Kidney (tissue), 14 donors: ENCODE data around the gene ARTN. TPM values are rescaled to one million over a fixed set of nuclear protein-coding genes. Genes with fewer than 3 reads are reported as not detected.
A peak's percentile ranks its signal among the peaks of the same experiment; 100 is the strongest.

Source experiments
- DNase-seq, 5 donors: peaks; one replicate each; pipeline ENCODE4 v3.0.0-alpha.2; 2013 to 2020
- FAIRE-seq: peaks from 2 replicates; lab custom pipeline; 2012; peaks lifted over from hg19 to GRCh38; lab: Jason Lieb, UNC
- H3K27ac ChIP-seq, 2 donors: one replicate each; pipeline ENCODE4 v1.7.0; 2013; ENCODE audit warnings: low read depth in 2 of 2, low read length in 2 of 2, inconsistent platforms in 1 of 2
- H3K27me3 ChIP-seq: one replicate; pipeline ENCODE4 v1.7.1; 2013; ENCODE audit warnings: low read length, inconsistent platforms; ENCODE audit not compliant: control insufficient read depth, insufficient read depth
- H3K36me3 ChIP-seq, 3 donors: one replicate each; pipeline versions ENCODE4 v1.7.0 to v1.7.1; 2013; ENCODE audit warnings: low read length in 3 of 3, control low read depth in 1 of 3, inconsistent platforms in 1 of 3; ENCODE audit not compliant: insufficient read depth in 3 of 3, control insufficient read depth in 2 of 3
- H3K4me1 ChIP-seq, 3 donors: one replicate each; pipeline versions ENCODE4 v1.7.0 to v1.7.1; 2013; ENCODE audit warnings: low read length in 3 of 3, inconsistent platforms in 1 of 3, low read depth in 1 of 3; ENCODE audit not compliant: control insufficient read depth in 2 of 3, insufficient read depth in 2 of 3
- H3K4me3 ChIP-seq, 3 donors: one replicate each; pipeline versions ENCODE4 v1.7.0 to v1.8.1; 2013; ENCODE audit warnings: low read length in 3 of 3, control low read depth in 1 of 3, inconsistent platforms in 1 of 3
- H3K9ac ChIP-seq, 3 donors: one replicate each; pipeline versions ENCODE4 v1.7.0 to v1.7.1; 2013; ENCODE audit warnings: low read length in 3 of 3, control low read depth in 1 of 3, inconsistent platforms in 1 of 3
- H3K9me3 ChIP-seq, 3 donors: one replicate each; pipeline versions ENCODE4 v1.7.0 to v1.7.1; 2013; ENCODE audit warnings: low read length in 3 of 3, control low read depth in 1 of 3, inconsistent platforms in 1 of 3; ENCODE audit not compliant: control insufficient read depth in 2 of 3, insufficient read depth in 1 of 3
- CTCF ChIP-seq: IDR thresholded peaks from 3 replicates; pipeline ENCODE4 v1.5.1; 2012; ENCODE audit warnings: mild to moderate bottlenecking, moderate library complexity, borderline replicate concordance; ENCODE audit not compliant: insufficient read depth; ENCODE audit errors: extremely low read depth
- intact Hi-C: fragments of 100-400 bp; cut with DNase I; formaldehyde crosslinking; loops from one replicate; pipeline ENCODE4 v1.11.1; 2022
- polyA plus RNA-seq: library from polyadenylated mRNA; stranded (reverse); fragments of 350-450 nt; fragmentation: Illumina TruSeq; extraction: RNeasy Lipid Tissue Mini Kit (QIAGEN cat#74804); gene quantifications from one replicate; pipeline ENCODE4 v1.2.3, GENCODE V29; 2014; ENCODE audit warnings: low read depth, low replicate concordance; ENCODE audit not compliant: insufficient read depth
- total RNA-seq: library from RNA; stranded (reverse); fragmentation: NEBNext Ultra II Directional; extraction: Animal tissue kit (Norgen Biotek cat#: 25700); gene quantifications from one replicate; pipeline ENCODE4 v1.2.1, GENCODE V29; 2021
- donor health status: control.
- donor health status: control.
- donor health status: control.
- donor health status: control.
- donor health status: control.
- donor health status: DM: yes; HTN: yes; CAD: no.
- donor health status: Normal renal cell carcinoma (clear cell type).

Gene ARTN
- total and polyA plus RNA-seq, 2 donors from 2014 or later = 1.9 to 4.3 TPM

DNA sequence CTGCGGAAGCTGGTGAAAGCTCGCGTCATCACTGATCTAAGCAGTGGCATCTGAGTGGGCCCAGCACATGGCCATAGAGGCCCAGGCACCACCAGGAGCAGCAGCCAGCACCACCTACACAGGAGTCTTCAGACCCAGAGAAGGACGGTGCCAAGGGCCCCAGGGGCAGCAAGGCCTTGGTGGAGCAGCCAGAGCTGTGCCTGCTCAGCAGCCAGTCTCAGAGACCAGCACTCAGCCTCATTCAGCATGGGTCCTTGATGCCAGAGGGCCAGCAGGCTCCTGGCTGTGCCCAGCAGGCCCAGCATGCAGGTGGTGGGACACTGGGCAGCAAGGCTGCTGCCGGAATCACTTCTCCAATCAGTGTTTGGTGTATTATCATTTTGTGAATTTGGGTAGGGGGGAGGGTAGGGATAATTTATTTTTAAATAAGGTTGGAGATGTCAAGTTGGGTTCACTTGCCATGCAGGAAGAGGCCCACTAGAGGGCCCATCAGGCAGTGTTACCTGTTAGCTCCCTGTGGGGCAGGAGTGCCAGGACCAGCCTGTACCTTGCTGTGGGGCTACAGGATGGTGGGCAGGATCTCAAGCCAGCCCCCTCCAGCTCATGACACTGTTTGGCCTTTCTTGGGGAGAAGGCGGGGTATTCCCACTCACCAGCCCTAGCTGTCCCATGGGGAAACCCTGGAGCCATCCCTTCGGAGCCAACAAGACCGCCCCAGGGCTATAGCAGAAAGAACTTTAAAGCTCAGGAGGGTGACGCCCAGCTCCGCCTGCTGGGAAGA lies 3.2 kb upstream of the ARTN start:
- peaks cover 0 to 4% (median 0%) of the 10 kb centered on the region in 3 donors for H3K36me3 ChIP-seq

DNA sequence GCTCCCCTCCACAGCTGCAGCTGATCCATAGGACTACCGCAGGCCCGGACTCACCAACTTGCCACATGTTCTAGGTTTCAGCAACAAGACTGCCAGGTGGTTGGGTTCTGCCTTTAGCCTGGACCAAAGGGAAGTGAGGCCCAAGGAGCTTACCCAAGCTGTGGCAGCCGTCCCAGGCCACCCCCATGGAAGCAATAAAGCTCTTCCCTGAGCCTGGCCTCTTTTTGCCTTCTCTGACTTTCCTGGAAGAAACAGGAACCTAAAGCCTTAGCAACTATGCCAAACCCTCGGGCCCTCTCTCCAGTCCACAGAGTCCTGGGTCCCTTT lies 2.7 kb upstream of the ARTN start:
- Histone ChIP-seq H3K4me3 (no peak overlapping the region), H3K9ac (no peak overlapping the region), H3K36me3 (no peaks in the 10 kb centered on the region), H3K27ac (no peak overlapping the region), H3K9me3 (no peaks in the 10 kb centered on the region), H3K4me1 (peaks cover 0 to 14% (median 7%) of the 10 kb centered on the region in 3 donors), H3K27me3 (no peaks in the 10 kb centered on the region)
- TF ChIP-seq CTCF = no peak
- intact Hi-C loops = loop anchor here (5.0 kb wide), 1 partner anchor 164 kb away; no protein-coding TSS in a partner anchor
- FAIRE-seq (no peak), DNase-seq (no peak)

More for the DNA sequence above, 3.2 kb upstream of the ARTN start:
- Histone ChIP-seq H3K9me3 (no peaks in the 10 kb centered on the region), H3K9ac (no peak overlapping the region), H3K27ac (no peak overlapping the region), H3K4me3 (no peak overlapping the region), H3K27me3 (no peaks in the 10 kb centered on the region), H3K4me1 (peaks cover 0 to 12% (median 3%) of the 10 kb centered on the region in 3 donors)
- peak; percentile 44 for TF ChIP-seq CTCF
- no peak for FAIRE-seq
- DNase-seq = no peak
- intact Hi-C loops = loop anchor here (5.0 kb wide), 1 partner anchor 163 kb away; no protein-coding TSS in a partner anchor

DNA sequence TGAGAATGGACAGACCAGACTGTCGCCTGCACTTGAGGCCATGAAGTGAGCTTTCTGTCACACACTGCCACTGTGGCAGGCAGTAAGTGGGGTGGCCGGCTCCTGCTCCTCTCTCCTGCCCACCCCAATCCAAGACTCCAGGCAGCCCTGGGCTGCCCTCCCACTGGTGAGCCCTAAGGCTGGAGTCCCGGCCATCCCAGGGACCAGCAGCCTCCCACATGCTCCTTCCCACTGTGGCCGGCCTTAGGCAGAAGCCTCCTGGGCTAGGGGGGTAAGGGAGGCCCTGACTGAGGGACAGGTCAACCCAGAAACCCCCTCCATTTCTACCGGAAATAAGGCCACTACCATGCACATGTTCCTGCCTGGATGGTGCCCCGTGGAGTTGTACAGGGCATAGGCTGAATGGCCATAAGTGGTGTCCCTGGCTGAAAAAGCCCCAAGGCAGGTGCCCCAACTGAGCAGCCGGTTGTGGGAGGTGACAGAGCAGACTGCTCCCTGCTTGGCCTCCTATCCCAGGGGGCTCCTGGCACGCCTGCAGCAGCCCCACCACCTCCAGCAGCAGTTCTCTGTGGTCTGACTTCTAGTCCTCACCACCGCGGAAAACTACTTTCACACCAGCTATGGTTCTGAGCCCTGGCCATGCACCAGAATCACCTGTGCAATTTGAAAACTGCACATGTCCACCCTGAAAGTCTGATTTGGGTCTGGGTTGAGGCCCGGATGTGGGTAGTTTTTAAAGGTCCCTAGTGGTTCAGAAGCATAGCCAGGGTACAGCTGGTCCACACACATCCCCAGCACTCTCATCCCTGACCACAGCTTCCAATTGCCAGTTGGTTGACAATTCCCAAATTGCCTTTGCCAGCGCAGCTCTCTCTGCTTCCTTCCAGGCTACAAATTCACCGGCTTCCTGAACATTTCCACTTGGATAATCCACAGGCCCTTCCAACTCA lies 1.6 kb upstream of the ARTN start:
- Histone ChIP-seq H3K4me1 (peaks cover 0 to 19% (median 7%) of the 10 kb centered on the region in 3 donors), H3K27ac (no peak overlapping the region), H3K36me3 (no peaks in the 10 kb centered on the region), H3K27me3 (no peaks in the 10 kb centered on the region), H3K9me3 (no peaks in the 10 kb centered on the region), H3K9ac (no peak overlapping the region), H3K4me3 (no peak overlapping the region)
- DNase-seq (no peak), FAIRE-seq (no peak)
- TF ChIP-seq CTCF = no peak
- intact Hi-C loops = loop anchor here (5.0 kb wide), 1 partner anchor 165 kb away; no protein-coding TSS in a partner anchor
